HCT116 (cell line): ENCODE results near the gene CASP8AP2. TPM values are rescaled to one million over a fixed set of nuclear protein-coding genes. Genes with fewer than 3 reads are reported as not detected.

ENCODE experiments used
- ATAC-seq: fragments of 200-7000 bp; cut with Tn5 transposase; 2 replicates; pipeline ENCODE4 v1.9.1; 2020; ENCODE audit warnings: mild to moderate bottlenecking, moderate library complexity
- BruUV-seq: library from RNA; stranded (reverse); fragments of 400-500 nt; replicated peaks from 2 replicates; lab custom pipeline; 2021; lab: Mats Ljungman, UMichigan
- CTCF ChIA-PET: fragments of 300-600 bp; sonication (Branson Sonifier 250); formaldehyde crosslinking; loops from one replicate; lab custom pipeline; 2021; ENCODE audit warnings: antibody characterized with exemption; lab: Charles Lee
- POLR2A ChIA-PET: fragments of 300-600, 350-600 bp; sonication (Branson Sonifier 250); formaldehyde crosslinking; loops from one replicate; lab custom pipeline; 2021; ENCODE audit warnings: antibody characterized with exemption; lab: Charles Lee
- RAD21 ChIA-PET, 2 experiments: fragments of 300-600 bp; sonication (Branson Sonifier 250); formaldehyde crosslinking; loops; one replicate each; lab custom pipeline; 2023; ENCODE audit warnings: low total read pairs in 2 of 2; ENCODE audit not compliant: uncharacterized antibody in 2 of 2, unreplicated experiment in 2 of 2, low non-redundant PET in 1 of 2; lab: Charles Lee
- DNase-seq: peaks from one replicate; pipeline ENCODE4 v3.0.0-alpha.2; 2010; ENCODE audit warnings: low read depth, low spot score
- H2AFZ ChIP-seq: fragments of 200-600 bp; shearing (Covaris generic), sonication (generic); 2 replicates; pipeline ENCODE4 v1.6.1; 2017; ENCODE audit warnings: low read depth, mixed run types, mixed read lengths, antibody characterized with exemption, low read length; ENCODE audit not compliant: poor library complexity, severe bottlenecking
- H3K27ac ChIP-seq: 2 replicates; pipeline ENCODE4 v1.5.1; 2012; ENCODE audit warnings: low read depth, low read length
- H3K27me3 ChIP-seq: fragments of 200-600 bp; sonication (generic); 2 replicates; pipeline ENCODE4 v1.6.1; 2016; ENCODE audit warnings: mixed run types, low read length, mixed read lengths; ENCODE audit not compliant: insufficient read depth
- H3K36me3 ChIP-seq, 2 experiments: fragments of 200-500 bp in 1 of 2; fragments of 200-600 bp in 1 of 2; sonication (Bioruptor generic) in 1 of 2; sonication (generic) in 1 of 2; 2 replicates each; pipeline versions ENCODE4 v1.5.1 to v1.6.1; 2014 to 2016; ENCODE audit warnings: low read length in 2 of 2, inconsistent platforms in 1 of 2, mixed read lengths in 1 of 2, mixed run types in 1 of 2; ENCODE audit not compliant: insufficient read depth in 2 of 2, control insufficient read depth in 1 of 2
- H3K4me1 ChIP-seq, 2 experiments: fragments of 200-600 bp in 1 of 2; sonication (generic) in 1 of 2; 2 replicates each; pipeline versions ENCODE4 v1.5.1 to v1.6.1; 2012 to 2017; ENCODE audit warnings: low read length in 2 of 2, inconsistent platforms in 1 of 2, mild to moderate bottlenecking in 1 of 2, mixed read lengths in 1 of 2, mixed run types in 1 of 2, moderate library complexity in 1 of 2; ENCODE audit not compliant: insufficient read depth in 2 of 2, control insufficient read depth in 1 of 2
- H3K4me2 ChIP-seq: fragments of 200-600 bp; sonication (generic); 2 replicates; pipeline ENCODE4 v1.6.1; 2017; ENCODE audit warnings: mixed run types, low read length, mixed read lengths
- H3K4me3 ChIP-seq, 2 experiments: fragments of 200-600 bp in 1 of 2; sonication (generic) in 1 of 2; replicated peaks in 1 of 2; 2 replicates each; pipeline ENCODE4 v1.5.1; 2011 to 2016; ENCODE audit warnings: low read length in 2 of 2, control low read depth in 1 of 2, low read depth in 1 of 2, mild to moderate bottlenecking in 1 of 2, mixed read lengths in 1 of 2, mixed run types in 1 of 2
- H3K79me2 ChIP-seq: fragments of 200-600 bp; sonication (generic); 2 replicates; pipeline ENCODE4 v1.6.1; 2017; ENCODE audit warnings: mild to moderate bottlenecking, mixed run types, low read length, moderate library complexity, mixed read lengths; ENCODE audit not compliant: insufficient read depth
- H3K9ac ChIP-seq: fragments of 200-600 bp; sonication (generic); 2 replicates; pipeline ENCODE4 v1.6.1; 2016; ENCODE audit warnings: low read length, mixed read lengths
- H3K9me2 ChIP-seq: fragments of 200-600 bp; sonication (generic), shearing (Covaris generic); 2 replicates; pipeline ENCODE4 v1.6.1; 2017; ENCODE audit warnings: mixed run types, mild to moderate bottlenecking, moderate library complexity; ENCODE audit not compliant: insufficient read depth
- H3K9me3 ChIP-seq, 2 experiments: fragments of 200-500 bp in 1 of 2; fragments of 200-600 bp in 1 of 2; sonication (Bioruptor generic) in 1 of 2; sonication (generic) in 1 of 2; 2 replicates each; pipeline ENCODE4 v1.6.1; 2014 to 2017; ENCODE audit warnings: low read length in 2 of 2, mixed read lengths in 2 of 2, inconsistent platforms in 1 of 2, low read depth in 1 of 2, mild to moderate bottlenecking in 1 of 2, mixed run types in 1 of 2, moderate library complexity in 1 of 2; ENCODE audit not compliant: control insufficient read depth in 1 of 2, insufficient read depth in 1 of 2
- H4K20me1 ChIP-seq: fragments of 200-600 bp; sonication (generic), shearing (Covaris generic); 2 replicates; pipeline ENCODE4 v1.6.1; 2017; ENCODE audit warnings: mixed run types, mild to moderate bottlenecking, moderate library complexity; ENCODE audit not compliant: insufficient read depth
- CBX3 ChIP-seq: IDR thresholded peaks from 2 replicates; pipeline ENCODE4 v1.6.1; 2012; ENCODE audit warnings: low read depth
- CEBPB ChIP-seq: IDR thresholded peaks from 2 replicates; pipeline ENCODE4 v1.6.1; 2012; ENCODE audit warnings: low read depth
- EGR1 ChIP-seq: IDR thresholded peaks from 2 replicates; pipeline ENCODE4 v1.6.1; 2012; ENCODE audit warnings: low read depth
- ELF1 ChIP-seq: IDR thresholded peaks from 2 replicates; pipeline ENCODE4 v1.6.1; 2012; ENCODE audit warnings: low read depth, borderline replicate concordance
- EZH2 ChIP-seq: fragments of 200-600 bp; sonication (generic); IDR thresholded peaks from 2 replicates; pipeline ENCODE4 v1.6.1; 2017; ENCODE audit warnings: antibody characterized with exemption, mixed run types
- EZH2phosphoT487 ChIP-seq: fragments of 200-600 bp; IDR thresholded peaks from 2 replicates; pipeline ENCODE4 v1.6.1; 2018; ENCODE audit warnings: antibody characterized with exemption, borderline replicate concordance
- FOSL1 ChIP-seq: IDR thresholded peaks from 2 replicates; pipeline ENCODE4 v1.6.1; 2012; ENCODE audit warnings: low read depth
- JUND ChIP-seq: IDR thresholded peaks from 2 replicates; pipeline ENCODE4 v1.6.1; 2012
- MAX ChIP-seq: IDR thresholded peaks from 2 replicates; pipeline ENCODE4 v1.6.1; 2012
- POLR2A ChIP-seq: IDR thresholded peaks from 2 replicates; pipeline ENCODE4 v1.7.0; 2011; ENCODE audit warnings: borderline replicate concordance; ENCODE audit not compliant: insufficient read depth, insufficient read length; ENCODE audit errors: extremely low read depth
- RAD21 ChIP-seq: IDR thresholded peaks from 2 replicates; pipeline ENCODE4 v1.6.1; 2012; ENCODE audit warnings: low read depth, mild to moderate bottlenecking
- TCF7L2 ChIP-seq: IDR thresholded peaks from 2 replicates; pipeline ENCODE4 v1.7.0; 2011; ENCODE audit warnings: borderline replicate concordance, inconsistent platforms; ENCODE audit not compliant: insufficient read depth, insufficient read length; ENCODE audit errors: extremely low read depth
- ZFX ChIP-seq: fragments of 450-650 bp; IDR thresholded peaks from 2 replicates; pipeline ENCODE4 v1.6.1; 2017
- intact Hi-C: fragments of 100-400 bp; cut with micrococcal nuclease; formaldehyde crosslinking; loops from 2 replicates; pipeline ENCODE4 v1.10.0; 2022
- total RNA-seq: library from RNA; stranded (reverse); gene quantifications from one replicate; pipeline ENCODE4 v1.2.1, GENCODE V29; 2021; ENCODE audit not compliant: unreplicated experiment
- TF ChIP-seq, protein P1 (sequence below): IDR thresholded peaks from 2 replicates; pipeline ENCODE4 v1.6.1; 2012
- TF ChIP-seq, protein P2 (sequence below): IDR thresholded peaks from 2 replicates; pipeline ENCODE4 v1.6.1; 2011; ENCODE audit warnings: mild to moderate bottlenecking, low read length, moderate library complexity; ENCODE audit not compliant: insufficient replicate concordance; ENCODE audit errors: extremely low read depth

CASP8AP2 gene
- total RNA-seq, 1 experiment from 2014 or later: 18.6 TPM

GRCh38 chr6:89803271-89803670 lies 26.4 kb upstream of the CASP8AP2 start:
- DNase-seq: no peak
- Histone ChIP-seq H3K36me3 (peaks cover 3 to 14% of the 10 kb centered on the region in 2 experiments; a peak in 2 of 4 replicates), H4K20me1 (peaks cover 14% of the 10 kb centered on the region; the same call in 1 of the 2 replicates), H3K79me2 (peaks cover 98% of the 10 kb centered on the region), H3K9me3 (no peaks in the 10 kb centered on the region), H3K4me2 (no peak overlapping the region), H3K4me3 (no peak overlapping the region), H3K9ac (no peak overlapping the region), H3K27me3 (no peaks in the 10 kb centered on the region), H3K4me1 (no peaks in the 10 kb centered on the region), H3K27ac (no peak overlapping the region; the same call in 1 of the 2 replicates), H3K9me2 (no peaks in the 10 kb centered on the region), H2AFZ (no peak overlapping the region)
- TF ChIP-seq, protein P1, sequence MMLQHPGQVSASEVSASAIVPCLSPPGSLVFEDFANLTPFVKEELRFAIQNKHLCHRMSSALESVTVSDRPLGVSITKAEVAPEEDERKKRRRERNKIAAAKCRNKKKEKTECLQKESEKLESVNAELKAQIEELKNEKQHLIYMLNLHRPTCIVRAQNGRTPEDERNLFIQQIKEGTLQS: no peak
- no peak for TF ChIP-seq MAX
- no peak for TF ChIP-seq ZFX
- no peak for TF ChIP-seq EGR1
- no peak for TF ChIP-seq EZH2
- TF ChIP-seq RAD21: no peak
- TF ChIP-seq EZH2phosphoT487: no peak
- TF ChIP-seq CEBPB: no peak
- no peak for TF ChIP-seq FOSL1
- no peak for TF ChIP-seq JUND
- TF ChIP-seq ELF1: no peak
- no peak for TF ChIP-seq CBX3
- ChIA-PET RAD21 (no interaction called here), CTCF (interaction anchor here (1.9 kb wide), 1 partner anchor 10 kb away, joined by 8 read pairs; no protein-coding TSS in a partner anchor), POLR2A (no interaction called here)
- ATAC-seq: no peak
- intact Hi-C loops: no loop called here
- no TSS peak for BruUV-seq

GRCh38 chr6:89805814-89806371 lies 23.8 kb upstream of the CASP8AP2 start:
- peaks cover 14% of the 10 kb centered on the region; the same call in 1 of the 2 replicates for H4K20me1 ChIP-seq
- CTCF ChIA-PET: interaction anchor here (1.2 kb wide), 1 partner anchor 13 kb away, joined by 7 read pairs; no protein-coding TSS in a partner anchor
- no TSS peak for BruUV-seq
- ATAC-seq: no peak
- H3K9me3 ChIP-seq: no peaks in the 10 kb centered on the region
- no peaks in the 10 kb centered on the region for H3K4me1 ChIP-seq
- DNase-seq: no peak
- H3K4me2 ChIP-seq: no peak overlapping the region
- POLR2A ChIA-PET: no interaction called here
- peaks cover 97% of the 10 kb centered on the region for H3K79me2 ChIP-seq
- intact Hi-C loops: no loop called here
- H3K9me2 ChIP-seq: no peaks in the 10 kb centered on the region
- H3K36me3 ChIP-seq: peaks cover 0 to 7% of the 10 kb centered on the region in 2 experiments; a peak in 2 of 4 replicates
- no peak overlapping the region for H2AFZ ChIP-seq
- no peak overlapping the region for H3K9ac ChIP-seq
- RAD21 ChIA-PET: no interaction called here
- H3K4me3 ChIP-seq: no peak overlapping the region
- H3K27me3 ChIP-seq: no peaks in the 10 kb centered on the region
- no peak overlapping the region for H3K27ac ChIP-seq
- TF ChIP-seq ZFX: no peak
- TF ChIP-seq, protein P1: no peak
- no peak for TF ChIP-seq MAX
- TF ChIP-seq, protein P2, sequence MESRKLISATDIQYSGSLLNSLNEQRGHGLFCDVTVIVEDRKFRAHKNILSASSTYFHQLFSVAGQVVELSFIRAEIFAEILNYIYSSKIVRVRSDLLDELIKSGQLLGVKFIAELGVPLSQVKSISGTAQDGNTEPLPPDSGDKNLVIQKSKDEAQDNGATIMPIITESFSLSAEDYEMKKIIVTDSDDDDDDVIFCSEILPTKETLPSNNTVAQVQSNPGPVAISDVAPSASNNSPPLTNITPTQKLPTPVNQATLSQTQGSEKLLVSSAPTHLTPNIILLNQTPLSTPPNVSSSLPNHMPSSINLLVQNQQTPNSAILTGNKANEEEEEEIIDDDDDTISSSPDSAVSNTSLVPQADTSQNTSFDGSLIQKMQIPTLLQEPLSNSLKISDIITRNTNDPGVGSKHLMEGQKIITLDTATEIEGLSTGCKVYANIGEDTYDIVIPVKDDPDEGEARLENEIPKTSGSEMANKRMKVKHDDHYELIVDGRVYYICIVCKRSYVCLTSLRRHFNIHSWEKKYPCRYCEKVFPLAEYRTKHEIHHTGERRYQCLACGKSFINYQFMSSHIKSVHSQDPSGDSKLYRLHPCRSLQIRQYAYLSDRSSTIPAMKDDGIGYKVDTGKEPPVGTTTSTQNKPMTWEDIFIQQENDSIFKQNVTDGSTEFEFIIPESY: no peak
- TF ChIP-seq POLR2A: no peak
- TF ChIP-seq EGR1: no peak
- no peak for TF ChIP-seq RAD21
- TF ChIP-seq TCF7L2: no peak
- no peak for TF ChIP-seq EZH2phosphoT487
